ENCODE measurements around the gene CCBE1.

CCBE1 gene

DNA sequence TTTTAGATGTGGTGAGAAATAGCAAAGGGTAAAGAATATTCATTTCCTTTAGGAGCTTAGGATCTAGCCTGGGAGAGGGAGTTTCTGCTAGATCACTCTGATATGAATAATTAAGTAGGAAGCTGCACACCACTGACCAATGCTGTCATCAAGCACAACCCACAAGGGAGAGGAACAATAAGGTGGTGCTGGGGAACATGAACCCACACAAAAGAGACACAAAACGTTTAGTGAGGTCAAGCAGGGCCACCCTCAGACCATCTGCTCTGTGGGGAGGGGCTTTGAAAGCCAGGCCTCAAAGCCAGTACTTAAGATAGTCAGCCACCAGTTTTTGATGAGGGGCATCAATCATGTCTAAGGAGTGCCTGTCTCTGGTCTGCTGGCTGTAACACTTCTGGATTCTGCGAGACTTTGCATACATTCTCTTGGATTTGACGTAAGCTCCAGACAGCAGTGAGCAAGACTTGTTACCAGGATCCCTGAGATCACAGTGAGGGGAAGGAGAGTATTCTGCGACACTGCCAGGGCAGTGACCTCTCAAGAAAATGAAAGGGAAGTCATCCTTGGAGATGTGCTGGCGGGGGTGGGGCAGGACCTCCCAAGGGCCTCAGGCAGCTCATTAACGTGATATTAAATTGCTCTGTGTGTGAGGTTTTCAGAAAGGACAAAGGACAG lies 127.0 kb downstream of the CCBE1 start:
- no peak for DNase-seq (ENCODE audit: low read depth in 2 of 2)

DNA sequence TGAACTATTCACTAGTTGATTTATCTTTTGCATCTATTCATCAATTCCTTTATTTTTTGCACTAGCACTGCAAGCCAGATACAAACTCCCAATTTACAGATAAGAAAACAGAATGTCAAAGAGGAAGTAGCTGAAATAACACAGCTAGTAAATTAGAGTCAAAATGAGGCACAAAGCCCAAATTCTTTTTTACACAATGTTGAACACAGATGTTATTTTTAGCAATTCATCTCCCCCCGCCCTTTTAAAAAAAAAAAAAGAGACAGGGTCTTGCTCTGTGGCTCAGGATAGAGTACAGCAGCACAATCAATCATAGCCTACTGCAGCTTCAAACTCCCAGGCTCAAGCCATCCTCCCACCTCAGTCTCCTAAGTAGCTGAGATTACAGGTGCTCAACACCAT lies 127.8 kb downstream of the CCBE1 start:
- no peak for DNase-seq (ENCODE audit: low read depth in 2 of 2)

- DNase-seq (ENCODE audit: low read depth in 2 of 2): no peak
These were observed 129.8 kb downstream of the CCBE1 start for GRCh38 chr18:59567431-59567830.

DNA sequence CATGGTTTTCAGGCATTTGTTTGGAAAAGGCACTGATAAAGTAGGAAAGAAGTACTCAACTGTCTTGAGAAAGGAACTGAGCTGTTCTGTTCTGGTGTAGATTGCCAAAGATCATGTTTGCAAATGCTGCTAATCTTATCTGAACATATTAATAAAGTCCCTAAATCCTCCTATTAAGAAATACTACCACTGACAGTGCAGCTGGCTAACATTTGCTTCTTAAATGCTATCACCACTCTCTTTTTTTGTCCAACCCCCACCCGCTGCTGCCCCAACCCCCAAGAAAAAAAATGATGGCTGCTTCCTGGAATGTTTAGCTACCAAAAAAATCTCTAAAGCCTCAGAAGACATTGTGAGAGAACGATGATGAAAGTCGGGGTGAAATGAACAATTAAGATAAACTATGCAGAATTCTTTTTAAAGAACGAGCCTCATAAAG lies 130.7 kb downstream of the CCBE1 start:
- no peak for DNase-seq (ENCODE audit: low read depth in 2 of 2)

DNA sequence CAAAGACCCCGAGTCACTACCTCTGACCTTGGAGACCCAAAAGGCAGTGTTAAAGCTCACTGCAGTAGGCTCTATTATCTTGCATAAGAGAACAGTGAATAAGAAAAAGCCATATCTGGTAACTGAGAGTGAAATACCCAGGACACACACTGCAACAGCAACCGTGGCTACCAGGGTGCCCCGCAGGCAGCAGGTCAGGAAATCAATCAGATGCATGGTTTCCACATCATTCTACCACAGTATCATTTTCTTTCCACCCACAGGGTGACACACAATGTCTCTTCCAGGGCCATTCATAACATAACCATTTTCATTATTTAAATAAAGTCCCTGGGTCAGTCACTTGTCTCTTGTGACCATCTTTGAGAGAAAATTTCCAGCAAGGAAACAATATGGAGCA lies 131.3 kb downstream of the CCBE1 start:
- DNase-seq (ENCODE audit: low read depth in 2 of 2): no peak

DNA sequence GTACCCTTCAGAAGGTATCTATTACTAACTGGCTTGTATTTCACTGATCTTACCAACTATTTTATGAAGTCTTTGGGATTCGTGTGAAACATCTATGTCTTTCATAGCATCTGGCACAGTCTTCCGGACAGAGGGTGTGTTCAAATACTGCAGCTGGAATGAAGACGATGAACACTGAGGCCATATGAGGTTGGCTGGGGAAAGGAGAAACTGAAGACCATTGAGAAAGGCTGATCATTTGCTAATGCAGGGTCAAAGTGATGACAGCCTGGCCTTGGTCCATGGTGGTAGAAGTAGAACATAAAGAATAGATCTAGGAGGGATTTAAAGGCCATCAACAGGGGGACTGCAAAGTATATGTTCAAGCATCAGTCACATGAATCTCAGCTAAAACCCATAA lies 132.7 kb downstream of the CCBE1 start:
- DNase-seq (ENCODE audit: low read depth in 2 of 2): no peak

DNA sequence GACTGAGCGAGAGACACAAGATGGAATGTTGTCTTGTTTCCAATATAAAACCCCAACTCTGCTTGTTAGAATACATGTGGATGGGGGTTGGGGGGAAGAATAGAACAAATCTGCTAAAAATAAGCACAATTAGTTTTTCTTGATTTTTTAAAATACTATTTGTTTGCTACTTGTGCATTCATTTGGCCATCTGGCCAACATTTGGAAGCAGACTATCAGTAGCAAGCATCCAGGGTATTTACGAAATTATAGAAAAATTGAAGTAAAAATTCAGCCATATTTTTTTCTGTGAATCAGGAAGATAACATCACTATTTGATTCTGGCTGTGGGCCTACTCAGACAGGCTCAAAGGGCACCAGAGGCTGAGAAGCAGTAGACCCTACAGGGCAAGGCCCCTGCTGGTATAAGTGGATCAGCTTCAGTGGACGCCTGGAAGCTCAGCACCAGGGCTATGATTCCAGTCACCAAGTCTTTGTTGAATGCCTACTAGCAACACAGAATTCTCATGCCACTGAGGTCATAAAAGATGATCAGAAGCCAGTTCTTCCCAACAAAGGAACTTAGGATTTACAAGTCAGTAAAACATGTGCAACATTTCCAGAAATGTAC lies 133.9 kb downstream of the CCBE1 start:
- DNase-seq (ENCODE audit: low read depth in 2 of 2): no peak

DNA sequence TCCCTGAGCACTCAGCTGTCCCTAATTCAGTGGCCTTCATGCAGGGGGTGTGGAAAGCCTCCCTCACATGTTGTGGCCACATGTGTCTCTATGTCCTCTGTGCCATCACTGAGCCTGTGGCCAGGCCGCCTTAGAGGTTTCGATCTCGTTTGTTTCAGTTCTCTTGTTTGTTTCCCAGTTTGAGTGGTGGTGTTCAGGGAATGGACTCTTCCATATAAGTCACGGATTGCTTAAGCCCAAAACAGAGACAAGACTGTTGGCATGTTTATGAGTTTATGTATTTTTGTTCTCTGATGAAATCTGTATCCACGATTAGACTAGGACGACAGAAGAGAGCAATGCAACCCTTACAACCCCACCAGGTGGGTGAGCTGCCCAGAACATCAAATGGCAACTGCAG lies 134.5 kb downstream of the CCBE1 start:
- no peak for DNase-seq (ENCODE audit: low read depth in 2 of 2)

DNA sequence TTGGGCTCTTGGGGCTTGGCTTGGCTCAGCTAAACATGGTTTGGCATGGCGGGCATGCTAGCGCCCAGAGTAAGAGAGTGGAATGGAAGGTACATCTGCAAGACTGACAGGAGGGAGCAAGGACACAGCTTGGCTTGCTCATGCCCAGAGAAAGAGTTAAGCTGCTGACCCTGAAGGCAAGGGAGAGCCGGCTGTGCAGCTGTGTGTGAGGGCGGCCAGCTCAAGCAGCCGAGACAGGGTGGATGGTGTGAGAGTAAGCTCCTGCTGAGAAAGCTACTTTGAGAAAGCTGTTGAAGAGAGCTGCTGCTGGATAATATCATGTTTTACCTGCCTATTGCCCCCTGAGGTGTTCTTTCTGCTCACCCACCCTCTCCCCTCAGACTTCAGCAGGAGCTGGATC lies 135.6 kb downstream of the CCBE1 start:
- no peak for DNase-seq (ENCODE audit: low read depth in 2 of 2)

DNA sequence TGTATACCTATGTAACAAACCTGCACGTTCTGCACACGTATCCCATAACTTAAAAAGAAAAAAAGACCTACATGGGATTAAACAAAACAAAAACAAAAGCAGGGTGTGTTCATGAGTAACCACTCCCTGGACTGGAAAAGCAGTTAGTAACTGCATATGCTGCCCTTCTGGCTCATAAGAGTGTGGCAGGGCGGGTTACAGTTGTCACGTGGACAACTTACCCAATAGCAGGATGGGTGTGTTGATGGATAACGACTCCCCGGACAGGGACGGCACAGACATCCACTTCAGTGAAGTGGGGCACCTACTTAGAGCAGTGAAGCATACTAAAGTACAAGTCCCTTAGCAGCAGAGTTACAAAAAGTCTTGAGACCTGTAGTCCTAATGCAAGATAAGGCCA lies 136.7 kb downstream of the CCBE1 start:
- DNase-seq (ENCODE audit: low read depth in 2 of 2): no peak

- DNase-seq (ENCODE audit: low read depth in 2 of 2): no peak
These were observed 137.7 kb downstream of the CCBE1 start for GRCh38 chr18:59559528-59559927.

DNA sequence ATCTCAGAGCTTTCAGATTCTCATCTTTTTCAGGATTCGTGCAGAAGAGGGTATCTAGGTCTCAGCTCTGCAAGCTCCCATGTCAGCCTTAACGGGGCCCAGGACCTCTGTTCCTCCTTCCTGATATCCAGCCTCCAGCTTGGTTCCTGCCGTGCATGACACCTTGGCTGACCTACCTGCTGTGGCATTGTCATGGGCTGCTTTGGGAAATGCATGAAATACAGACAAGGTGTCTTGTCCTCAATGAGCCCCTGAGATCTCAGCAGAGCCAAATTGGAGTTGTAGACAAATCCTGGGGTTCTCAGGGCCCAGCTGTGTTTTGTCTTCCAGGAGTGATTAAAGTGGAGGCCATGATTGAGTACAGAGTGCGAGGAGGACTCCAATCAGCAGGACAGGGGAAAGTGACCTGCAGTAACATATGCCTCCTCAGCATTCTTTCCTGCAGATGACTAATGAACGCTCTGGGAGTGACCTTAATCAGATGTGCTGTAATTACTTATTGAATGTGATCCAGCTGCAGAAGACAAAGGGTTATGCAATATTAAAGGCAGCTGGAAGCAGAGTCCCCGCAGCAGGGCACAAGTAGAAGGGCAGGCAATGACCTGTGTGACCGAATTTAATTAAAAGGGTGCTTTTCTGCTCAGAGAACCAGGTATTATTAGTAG lies 141.1 kb downstream of the CCBE1 start:
- DNase-seq (ENCODE audit: low read depth in 2 of 2): no peak

GRCh38 chr18:59554796-59555335 lies 142.4 kb downstream of the CCBE1 start:
- DNase-seq (ENCODE audit: low read depth in 2 of 2): no peak

- no peak for DNase-seq (ENCODE audit: low read depth in 2 of 2)
These were observed 143.9 kb downstream of the CCBE1 start for GRCh38 chr18:59553273-59553870.

GRCh38 chr18:59551902-59552635 lies 145.2 kb downstream of the CCBE1 start:
- no peak for DNase-seq (ENCODE audit: low read depth in 2 of 2)

- DNase-seq (ENCODE audit: low read depth in 2 of 2): no peak
These were observed 147.1 kb downstream of the CCBE1 start for GRCh38 chr18:59550174-59550516.

DNA sequence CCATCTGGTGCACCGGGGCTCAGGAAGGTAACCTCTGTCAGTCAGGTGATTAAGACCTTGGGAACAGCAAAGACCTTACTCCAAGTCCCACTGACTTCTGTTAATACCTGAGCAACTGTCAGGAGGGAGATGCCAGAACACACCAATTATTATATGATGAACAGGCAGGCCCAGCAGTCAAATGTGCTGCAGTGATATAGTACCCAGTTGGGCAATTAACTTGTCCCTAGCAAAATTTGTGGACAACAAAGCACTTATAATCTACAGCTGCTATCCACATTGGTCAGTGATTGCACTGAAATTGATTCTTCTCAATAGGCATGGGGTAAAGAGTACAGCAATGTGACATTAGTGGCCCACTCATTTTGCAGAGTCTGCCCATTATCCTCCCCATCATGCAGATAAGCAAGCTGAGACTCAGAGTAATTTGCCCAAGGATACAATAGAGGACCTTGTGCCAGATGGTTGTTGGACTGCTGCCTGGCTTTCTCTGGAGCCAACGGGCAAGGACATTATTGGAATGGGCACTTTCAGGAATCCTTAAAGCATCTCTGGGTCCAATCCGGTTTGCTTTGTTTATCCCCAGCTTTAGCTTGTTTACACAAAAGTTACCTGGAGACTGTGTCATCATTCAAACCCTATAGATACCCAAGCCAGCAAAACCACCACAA lies 147.6 kb downstream of the CCBE1 start:
- DNase-seq (ENCODE audit: low read depth in 2 of 2): no peak

GRCh38 chr18:59547581-59548182 lies 149.5 kb downstream of the CCBE1 start:
- DNase-seq (ENCODE audit: low read depth in 2 of 2): no peak

GRCh38 chr18:59546188-59546587 lies 151.0 kb downstream of the CCBE1 start:
- DNase-seq (ENCODE audit: low read depth in 2 of 2): no peak

- no peak for DNase-seq (ENCODE audit: low read depth in 2 of 2)
These were observed 156.4 kb downstream of the CCBE1 start for GRCh38 chr18:59540780-59541179.

GRCh38 chr18:59540346-59540745 lies 156.9 kb downstream of the CCBE1 start:
- DNase-seq (ENCODE audit: low read depth in 2 of 2): no peak

All from activated CD4-positive, alpha-beta T cell treated with anti-CD3 and anti-CD28 coated beads for 24 hours (primary cell).